Glomerular visceral epithelial cell (primary cell): ENCODE results near the gene OR2G6.
"Not testable (repeated sequence)": the region's sequence is repeated elsewhere in the genome, so short reads cannot be mapped to it uniquely, and the experiment has no call there.

ENCODE experiments used
- DNase-seq: peaks from one replicate; pipeline ENCODE4 v3.0.0-alpha.2; 2016; ENCODE audit errors: extremely low spot score

The OR2G6 gene

GRCh38 chr1:248574657-248575056, 66.8 kb downstream of the OR2G6 start, which contains the start of gene OR2T34:
Gene OR2T34 (minus strand): TSS chr1:248574757. CDS start chr1:248574757, 0 bp downstream.
- DNase-seq = not testable (repeated sequence)

GRCh38 chr1:248576260-248576980, 68.5 kb downstream of the OR2G6 start:
- DNase-seq = no peak
